ENCODE measurements around the gene METTL9. TPM values are rescaled to one million over a fixed set of nuclear protein-coding genes. Genes with fewer than 3 reads are reported as not detected.
A peak's percentile ranks its signal among the peaks of the same experiment; 100 is the strongest.

The METTL9 gene
- total and polyA plus RNA-seq, 7 donors = 56.0 to 155 (median 108) TPM

DNA sequence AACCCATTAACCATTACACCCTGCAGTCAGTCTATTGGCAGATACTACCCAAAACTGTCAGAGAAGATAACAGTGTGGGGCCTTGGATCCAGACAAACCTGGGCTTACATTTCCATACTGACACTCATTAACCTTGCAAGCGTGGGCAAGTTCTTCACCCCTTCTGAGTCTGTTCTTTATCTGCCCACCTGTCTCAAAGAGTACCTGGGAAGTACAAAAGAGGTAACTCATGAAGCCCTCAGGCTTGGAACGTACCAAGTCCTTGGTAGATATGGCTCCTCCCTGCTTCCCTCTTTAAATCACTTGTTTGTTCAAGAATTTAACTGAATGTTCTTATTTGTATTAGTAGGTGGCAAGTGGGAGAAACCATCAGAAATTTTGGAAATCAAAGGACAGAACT lies 55.5 kb downstream of the METTL9 start:
- Histone ChIP-seq H3K36me3 (peaks cover 0 to 10% (median 2%) of the 10 kb centered on the region in 4 donors), H3K4me1 (peaks cover 0 to 8% (median 3%) of the 10 kb centered on the region in 4 donors), H3K4me3 (no peak overlapping the region), H3K9me3 (no peaks in the 10 kb centered on the region), H3K27me3 (no peaks in the 10 kb centered on the region), H3K27ac (no peak overlapping the region)
- 69 to 88% methylated on average over 2 of the region's 2 CpGs for WGBS, 2 donors
- intact Hi-C loops (cut with DNase I) = no loop called here
- DNase-seq = no peak
- TF ChIP-seq EP300 (IDR thresholded peaks at IDR 0.05) (no peak), POLR2A (IDR thresholded peaks at IDR 0.05) (no peak), POLR2AphosphoS5 (IDR thresholded peaks at IDR 0.05) (no peak)
- TF ChIP-seq, protein P1, sequence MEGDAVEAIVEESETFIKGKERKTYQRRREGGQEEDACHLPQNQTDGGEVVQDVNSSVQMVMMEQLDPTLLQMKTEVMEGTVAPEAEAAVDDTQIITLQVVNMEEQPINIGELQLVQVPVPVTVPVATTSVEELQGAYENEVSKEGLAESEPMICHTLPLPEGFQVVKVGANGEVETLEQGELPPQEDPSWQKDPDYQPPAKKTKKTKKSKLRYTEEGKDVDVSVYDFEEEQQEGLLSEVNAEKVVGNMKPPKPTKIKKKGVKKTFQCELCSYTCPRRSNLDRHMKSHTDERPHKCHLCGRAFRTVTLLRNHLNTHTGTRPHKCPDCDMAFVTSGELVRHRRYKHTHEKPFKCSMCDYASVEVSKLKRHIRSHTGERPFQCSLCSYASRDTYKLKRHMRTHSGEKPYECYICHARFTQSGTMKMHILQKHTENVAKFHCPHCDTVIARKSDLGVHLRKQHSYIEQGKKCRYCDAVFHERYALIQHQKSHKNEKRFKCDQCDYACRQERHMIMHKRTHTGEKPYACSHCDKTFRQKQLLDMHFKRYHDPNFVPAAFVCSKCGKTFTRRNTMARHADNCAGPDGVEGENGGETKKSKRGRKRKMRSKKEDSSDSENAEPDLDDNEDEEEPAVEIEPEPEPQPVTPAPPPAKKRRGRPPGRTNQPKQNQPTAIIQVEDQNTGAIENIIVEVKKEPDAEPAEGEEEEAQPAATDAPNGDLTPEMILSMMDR (IDR thresholded peaks at IDR 0.05) = no peak

DNA sequence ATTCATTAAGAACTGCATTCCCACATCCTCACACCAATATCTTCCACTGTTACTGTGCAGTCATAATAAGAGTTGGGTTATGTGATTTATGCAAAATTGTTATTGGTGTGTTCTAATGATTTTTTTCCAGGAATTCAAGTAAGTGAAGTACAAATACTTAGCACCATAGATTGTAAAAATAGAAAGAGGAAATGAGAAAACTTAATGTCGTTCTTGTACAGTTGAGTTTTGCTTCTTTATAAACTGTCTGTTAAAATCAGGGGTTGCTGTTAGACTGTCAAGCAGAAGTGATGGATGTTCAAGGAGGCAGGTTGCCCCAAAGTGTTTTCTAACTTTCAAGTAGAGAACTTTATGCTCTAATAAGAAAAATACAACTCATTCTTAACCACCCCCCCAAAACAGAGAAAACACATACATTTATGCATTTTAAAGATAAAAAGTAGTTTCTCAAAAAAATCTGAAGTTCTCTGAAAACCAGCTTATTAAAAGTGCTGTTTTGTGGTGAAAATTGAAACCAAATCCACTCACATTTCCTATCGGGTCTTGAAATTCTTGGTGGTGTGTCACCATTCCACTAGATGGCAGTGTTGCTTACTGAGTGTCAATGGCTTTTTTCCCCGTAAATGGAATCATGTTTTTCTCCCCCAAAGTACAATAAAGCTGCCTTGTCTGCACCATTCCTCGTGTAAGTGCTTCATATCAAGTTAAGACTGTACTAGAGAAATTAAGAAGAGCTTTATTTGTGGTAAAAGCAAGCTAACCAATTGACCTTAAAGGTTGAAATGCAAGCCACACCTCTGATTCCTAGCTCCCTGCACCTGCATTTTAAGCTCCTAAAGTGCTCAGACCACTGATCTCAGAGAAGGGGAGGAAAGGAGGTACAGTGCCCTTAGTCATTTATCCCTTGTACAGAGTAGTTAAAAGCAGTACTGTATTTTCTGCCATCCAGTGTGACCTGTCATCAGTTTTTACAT lies 57.7 kb downstream of the METTL9 start:
- DNase-seq = no peak
- Histone ChIP-seq H3K4me3 (no peak overlapping the region), H3K4me1 (peaks cover 0 to 8% (median 3%) of the 10 kb centered on the region in 4 donors), H3K27ac (peak overlapping the region in 1 of 4 donors; percentile 15), H3K36me3 (peaks cover 0 to 10% (median 2%) of the 10 kb centered on the region in 4 donors), H3K27me3 (no peaks in the 10 kb centered on the region), H3K9me3 (no peaks in the 10 kb centered on the region)
- 4 to 10% methylated on average over 4 of the region's 4 CpGs for WGBS, 2 donors
- TF ChIP-seq POLR2AphosphoS5 (IDR thresholded peaks at IDR 0.05) (no peak), POLR2A (IDR thresholded peaks at IDR 0.05) (no peak), EP300 (IDR thresholded peaks at IDR 0.05) (no peak)
- TF ChIP-seq, protein P1 (IDR thresholded peaks at IDR 0.05) = peak in 3 of 4 experiments; percentile 50 to 81 (median 59)
- intact Hi-C loops (cut with DNase I) = loop anchor here (2.0 kb wide), 1 partner anchor 52 kb away; no protein-coding TSS in a partner anchor

DNA sequence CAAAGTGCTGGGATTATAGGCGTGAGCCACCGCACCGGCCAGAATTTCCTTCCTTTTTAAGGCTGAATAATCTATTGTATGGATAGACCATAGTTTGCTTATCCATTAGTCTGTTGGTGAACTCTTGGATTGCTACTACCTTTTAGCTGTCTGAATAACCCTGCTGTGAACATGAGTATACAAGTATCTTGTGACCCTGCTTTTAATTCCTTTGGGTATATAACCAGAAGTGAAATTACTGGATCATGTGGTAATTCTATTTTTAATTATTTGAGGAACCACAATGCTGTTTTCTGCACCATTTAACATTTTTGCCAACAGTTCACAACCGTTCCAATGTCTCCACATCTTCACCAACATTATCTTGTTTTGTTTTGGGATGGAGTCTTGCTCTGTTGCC lies 59.7 kb downstream of the METTL9 start:
- peaks cover 0 to 2% (median under 1%) of the 10 kb centered on the region in 3 donors for H3K27me3 ChIP-seq
- intact Hi-C loops (cut with DNase I) = no loop called here
- peak overlapping the region in 1 of 4 donors; percentile 33 for H3K27ac ChIP-seq

DNA sequence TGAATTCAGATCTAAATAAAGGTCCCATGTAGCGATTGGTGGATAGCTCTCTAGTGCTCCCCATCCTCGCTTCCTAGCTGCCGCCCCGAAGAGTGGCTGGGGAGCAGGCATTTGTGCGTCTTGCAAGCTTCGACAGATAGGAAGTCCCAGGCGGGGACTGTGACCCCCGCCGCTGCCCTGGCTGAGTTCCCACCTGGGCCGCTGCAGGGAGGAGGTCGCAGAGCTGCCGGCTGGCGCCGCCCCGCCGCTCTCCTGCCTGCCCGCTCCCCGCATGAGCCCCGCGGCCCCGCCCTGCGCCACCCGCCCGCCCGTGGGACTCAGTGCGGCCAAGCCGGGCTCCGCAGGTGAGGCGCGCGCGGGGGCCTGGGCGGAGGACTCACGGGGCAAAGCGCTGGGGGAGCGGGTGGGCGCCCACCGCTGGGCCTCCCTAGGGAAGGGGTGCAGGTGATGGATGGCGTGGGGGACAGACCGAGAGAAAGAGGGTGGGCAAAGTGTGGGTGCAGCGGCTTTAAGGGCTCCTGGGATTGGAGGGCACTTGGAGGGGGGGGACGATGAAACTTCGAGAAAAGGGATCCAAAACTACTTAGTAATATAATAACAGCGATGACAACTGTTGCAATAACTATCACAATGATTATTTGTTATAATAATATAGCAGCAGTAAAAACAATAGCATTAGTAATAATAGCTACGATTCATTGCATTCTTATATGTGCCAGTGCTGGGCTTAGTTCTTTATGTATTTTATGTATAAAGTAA lies 64.7 kb downstream of the METTL9 start, which contains the start of gene OTOA:
TSS of gene OTOA (plus strand) at position 80 of the 759 bp plus-strand sequence. CDS start 14,547 bp downstream, outside the sequence.
- peak within 1 kb of the TSS in 3 of 4 donors; percentile 11 to 41 (median 41) for H3K4me3 ChIP-seq
- H3K27ac ChIP-seq = no peak within 1 kb of the TSS
- no peak for DNase-seq
- H3K27me3 ChIP-seq = peaks cover 0 to 29% (median 8%) of the 10 kb centered on the region in 3 donors
- H3K36me3 ChIP-seq = no peaks in the 10 kb centered on the region
- TF ChIP-seq, protein P1 (IDR thresholded peaks at IDR 0.05) = no peak
- TF ChIP-seq EP300 (IDR thresholded peaks at IDR 0.05) (no peak), POLR2AphosphoS5 (IDR thresholded peaks at IDR 0.05) (no peak), POLR2A (IDR thresholded peaks at IDR 0.05) (no peak)
- H3K4me1 ChIP-seq = peaks cover 0 to 12% (median 10%) of the 10 kb centered on the region in 4 donors
- no peaks in the 10 kb centered on the region for H3K9me3 ChIP-seq
- 5 to 8% methylated on average over 45 of the region's 45 CpGs for WGBS, 2 donors
- intact Hi-C loops (cut with DNase I) = no loop called here

More for the DNA sequence above, 59.7 kb downstream of the METTL9 start:
- WGBS, 2 donors = 89 to 96% methylated on average over 4 of the region's 4 CpGs
- Histone ChIP-seq H3K36me3 (peaks cover 0 to 10% (median 2%) of the 10 kb centered on the region in 4 donors), H3K4me3 (no peak overlapping the region), H3K9me3 (no peaks in the 10 kb centered on the region), H3K4me1 (peaks cover 0 to 14% (median 9%) of the 10 kb centered on the region in 4 donors)
- no peak for TF ChIP-seq EP300 (IDR thresholded peaks at IDR 0.05)
- TF ChIP-seq POLR2A (IDR thresholded peaks at IDR 0.05) = no peak
- TF ChIP-seq, protein P1 (IDR thresholded peaks at IDR 0.05) = no peak
- no peak for TF ChIP-seq POLR2AphosphoS5 (IDR thresholded peaks at IDR 0.05)
- DNase-seq = no peak
